Muscle layer of duodenum (tissue), 2 donors: Measurements from ENCODE around the gene ALG1.
"Not testable (repeated sequence)": the region's sequence is repeated elsewhere in the genome, so short reads cannot be mapped to it uniquely, and the experiment has no call there.

Source experiments
- H3K27ac ChIP-seq: one replicate; pipeline ENCODE4 v1.7.0; 2013; ENCODE audit warnings: mild to moderate bottlenecking, low read length
- H3K27me3 ChIP-seq: one replicate; pipeline ENCODE4 v1.7.0; 2013; ENCODE audit warnings: low read depth, mild to moderate bottlenecking, control low read depth, low read length
- H3K36me3 ChIP-seq, 2 donors: one replicate each; pipeline ENCODE4 v1.7.0; 2013; ENCODE audit warnings: low read length in 2 of 2, control low read depth in 1 of 2, mild to moderate bottlenecking in 1 of 2; ENCODE audit not compliant: insufficient read depth in 2 of 2, control insufficient read depth in 1 of 2
- H3K4me1 ChIP-seq, 2 donors: one replicate each; pipeline ENCODE4 v1.7.0; 2013; ENCODE audit warnings: low read length in 2 of 2, mild to moderate bottlenecking in 2 of 2, control low read depth in 1 of 2, moderate library complexity in 1 of 2; ENCODE audit not compliant: insufficient read depth in 2 of 2, control insufficient read depth in 1 of 2
- H3K4me3 ChIP-seq, 2 donors: one replicate each; pipeline ENCODE4 v1.7.0; 2013; ENCODE audit warnings: low read length in 2 of 2, low read depth in 1 of 2, mild to moderate bottlenecking in 1 of 2
- H3K9me3 ChIP-seq, 2 donors: one replicate each; pipeline ENCODE4 v1.7.0; 2013; ENCODE audit warnings: low read length in 2 of 2, control low read depth in 1 of 2, mild to moderate bottlenecking in 1 of 2; ENCODE audit not compliant: control insufficient read depth in 1 of 2
- donor health status: healthy.

The ALG1 gene

DNA sequence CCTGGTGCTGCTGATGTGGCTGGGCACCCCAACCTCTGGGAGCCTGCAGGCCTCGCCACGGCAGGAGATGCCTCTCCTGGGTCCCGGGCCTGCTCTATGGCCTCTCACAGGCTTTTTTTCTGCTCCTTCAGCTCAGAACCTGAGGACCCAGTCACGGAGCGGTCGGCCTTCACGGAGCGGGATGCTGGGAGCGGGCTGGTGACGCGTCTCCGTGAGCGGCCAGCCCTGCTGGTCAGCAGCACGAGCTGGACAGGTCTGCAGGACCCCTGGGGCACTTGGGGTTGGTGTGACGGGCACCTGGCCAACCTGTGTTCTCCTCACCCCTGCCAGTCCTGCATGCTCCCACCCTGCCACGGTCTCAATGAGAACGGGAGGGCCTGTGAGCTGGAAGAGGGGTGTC, 7.0 kb downstream of the ALG1 start:
- H3K36me3 ChIP-seq: peaks cover 9 to 36% of the 10 kb centered on the region in 2 donors
- no peak overlapping the region for H3K4me3 ChIP-seq

DNA sequence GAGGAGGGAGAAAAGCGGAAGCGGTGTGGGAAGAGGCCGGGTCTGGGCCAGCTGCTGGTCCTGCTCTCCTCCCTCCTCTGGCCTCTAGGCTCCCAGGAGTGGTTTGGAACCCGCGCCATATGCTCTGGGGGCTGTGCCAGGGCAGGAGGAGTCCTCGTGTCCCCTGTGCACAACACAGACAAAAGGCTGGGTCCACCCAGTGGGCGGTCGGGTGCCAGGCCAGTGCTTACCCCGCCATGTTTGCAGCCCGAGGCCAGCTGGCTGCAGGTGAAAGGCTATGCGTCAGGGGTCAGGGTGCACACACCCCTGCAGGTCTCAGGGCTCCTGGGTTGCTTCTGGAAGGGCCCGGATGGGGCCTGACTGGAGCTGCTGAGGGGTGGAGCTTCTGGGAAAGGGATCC, 8.8 kb downstream of the ALG1 start:
- H3K4me1 ChIP-seq, H3K9me3 ChIP-seq, H3K27ac ChIP-seq, H3K4me3 ChIP-seq, H3K27me3 ChIP-seq: not testable (repeated sequence)
- peaks cover 5 to 34% of the 10 kb centered on the region in 2 donors for H3K36me3 ChIP-seq

More for the DNA sequence above, 7.0 kb downstream of the ALG1 start:
- no peaks in the 10 kb centered on the region for H3K4me1 ChIP-seq
- H3K27me3 ChIP-seq: no peaks in the 10 kb centered on the region
- H3K27ac ChIP-seq: no peak overlapping the region
- H3K9me3 ChIP-seq: no peaks in the 10 kb centered on the region

DNA sequence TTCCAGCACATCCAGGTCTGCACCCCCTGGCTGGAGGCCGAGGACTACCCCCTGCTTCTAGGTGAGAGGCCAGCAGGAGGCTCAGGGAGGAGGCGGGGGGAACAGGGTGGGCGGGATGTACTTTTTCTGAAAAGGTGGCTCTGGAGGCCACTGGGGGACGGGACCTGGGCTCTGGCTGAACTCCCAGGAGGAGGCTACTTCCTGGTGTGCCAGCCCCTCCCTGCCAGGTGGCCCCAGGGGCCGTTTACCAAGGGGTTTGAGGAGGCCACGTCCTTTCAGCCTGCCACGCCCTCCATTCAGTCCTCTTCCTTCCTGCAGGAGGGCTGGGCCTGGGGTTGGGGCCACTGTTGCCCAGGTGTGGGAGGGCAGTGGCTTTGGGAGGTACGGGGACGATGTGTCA, 9.4 kb downstream of the ALG1 start:
- H3K4me3 ChIP-seq, H3K9me3 ChIP-seq, H3K27me3 ChIP-seq, H3K4me1 ChIP-seq, H3K27ac ChIP-seq: not testable (repeated sequence)
- peaks cover 0 to 28% of the 10 kb centered on the region in 2 donors for H3K36me3 ChIP-seq

DNA sequence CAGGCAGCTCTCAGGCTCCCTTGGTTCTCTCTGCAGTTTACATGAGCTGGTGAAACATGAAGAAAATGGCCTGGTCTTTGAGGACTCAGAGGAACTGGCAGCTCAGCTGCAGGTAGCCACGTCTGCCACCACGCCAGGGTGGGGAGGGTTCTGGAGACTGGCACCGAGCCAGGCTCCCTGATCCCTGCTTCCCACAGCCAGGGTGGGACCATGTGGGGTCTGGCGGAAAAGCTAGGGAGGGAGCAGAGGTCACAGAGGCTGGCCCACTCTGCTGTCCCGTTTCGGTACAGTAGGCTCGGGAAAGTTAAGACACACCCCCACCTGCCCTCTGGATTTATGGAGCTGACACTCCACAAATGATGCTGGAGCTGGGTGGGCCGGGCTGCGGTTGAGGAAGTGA, 12.0 kb downstream of the ALG1 start:
- H3K9me3 ChIP-seq, H3K4me1 ChIP-seq, H3K27ac ChIP-seq, H3K4me3 ChIP-seq, H3K27me3 ChIP-seq: not testable (repeated sequence)
- H3K36me3 ChIP-seq: peaks cover 0 to 20% of the 10 kb centered on the region in 2 donors

DNA sequence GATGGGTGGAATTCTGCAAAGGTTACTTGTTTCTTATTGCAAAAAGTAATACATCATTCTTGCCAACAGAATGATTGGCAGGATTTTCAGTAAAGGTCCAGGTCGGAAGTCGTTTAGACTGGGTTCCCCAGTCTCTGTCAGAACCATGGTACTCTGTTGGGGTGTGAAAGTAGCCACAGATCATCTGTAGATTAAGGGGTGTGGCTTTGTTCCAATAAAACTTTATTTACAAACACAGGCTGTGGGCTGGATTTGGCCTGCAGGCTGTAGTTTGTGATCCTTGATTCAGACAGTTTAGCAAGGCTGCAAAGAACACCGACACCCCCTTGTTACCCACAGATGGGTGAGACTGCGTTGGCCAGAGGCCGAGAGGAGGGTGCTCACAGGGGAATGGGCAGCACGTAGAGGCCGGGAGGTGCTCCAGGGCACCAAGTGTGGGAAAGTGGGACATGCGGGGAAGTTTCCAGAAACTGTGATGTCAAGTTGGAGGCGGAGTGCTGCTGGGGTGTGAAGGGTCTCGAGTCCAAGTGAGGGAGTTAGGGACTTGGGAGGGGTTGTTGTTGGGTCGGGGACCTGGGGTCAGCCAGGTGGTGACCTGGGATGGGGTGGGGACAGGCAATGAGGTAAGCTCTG, 12.6 kb downstream of the ALG1 start:
- not testable (repeated sequence) for H3K4me1 ChIP-seq, H3K27me3 ChIP-seq, H3K9me3 ChIP-seq, H3K4me3 ChIP-seq, H3K27ac ChIP-seq
- H3K36me3 ChIP-seq: peaks cover 0 to 25% of the 10 kb centered on the region in 2 donors

DNA sequence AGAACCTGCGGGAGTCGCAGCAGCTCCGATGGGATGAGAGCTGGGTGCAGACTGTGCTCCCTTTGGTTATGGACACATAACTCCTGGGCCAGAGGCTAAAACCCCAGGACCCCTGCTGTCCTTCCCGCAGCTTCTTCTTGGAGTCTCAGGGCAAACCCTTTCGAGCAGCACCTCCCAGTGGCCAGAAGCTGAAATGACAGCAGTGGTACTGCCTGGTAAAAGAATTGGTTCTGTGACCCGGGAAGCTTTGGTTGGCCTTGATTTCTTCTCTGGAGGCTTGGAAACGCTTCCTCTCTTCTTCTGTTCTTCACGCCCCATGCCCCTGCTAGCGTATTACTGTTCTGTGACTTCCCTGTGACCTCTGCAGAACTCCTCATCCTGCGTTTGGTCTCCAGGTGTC, 13.2 kb downstream of the ALG1 start:
- H3K9me3 ChIP-seq, H3K27me3 ChIP-seq, H3K4me1 ChIP-seq, H3K4me3 ChIP-seq, H3K27ac ChIP-seq: not testable (repeated sequence)
- H3K36me3 ChIP-seq: peaks cover 0 to 30% of the 10 kb centered on the region in 2 donors

DNA sequence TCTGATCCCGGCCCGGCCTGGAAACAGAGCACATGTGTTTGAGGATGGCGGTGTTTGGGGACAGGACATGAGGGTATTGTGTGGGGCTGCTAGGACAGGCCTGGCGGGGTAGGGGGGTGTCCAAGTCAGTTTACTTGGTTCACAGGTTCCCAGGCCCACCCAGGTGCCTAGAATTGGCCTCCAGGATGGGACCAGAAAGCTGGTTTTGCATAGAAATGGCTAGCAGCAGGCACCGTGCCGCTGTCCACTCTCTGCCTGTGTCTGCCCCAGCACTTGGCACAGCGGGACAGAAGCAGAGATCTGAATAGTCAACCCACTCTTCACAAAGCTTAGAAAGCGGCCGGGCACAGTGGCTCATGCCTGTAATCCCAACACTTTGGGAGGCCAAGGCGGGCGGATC, 14.1 kb downstream of the ALG1 start:
- not testable (repeated sequence) for H3K27ac ChIP-seq, H3K4me3 ChIP-seq, H3K4me1 ChIP-seq, H3K27me3 ChIP-seq, H3K9me3 ChIP-seq
- H3K36me3 ChIP-seq: peaks cover 0 to 38% of the 10 kb centered on the region in 2 donors

DNA sequence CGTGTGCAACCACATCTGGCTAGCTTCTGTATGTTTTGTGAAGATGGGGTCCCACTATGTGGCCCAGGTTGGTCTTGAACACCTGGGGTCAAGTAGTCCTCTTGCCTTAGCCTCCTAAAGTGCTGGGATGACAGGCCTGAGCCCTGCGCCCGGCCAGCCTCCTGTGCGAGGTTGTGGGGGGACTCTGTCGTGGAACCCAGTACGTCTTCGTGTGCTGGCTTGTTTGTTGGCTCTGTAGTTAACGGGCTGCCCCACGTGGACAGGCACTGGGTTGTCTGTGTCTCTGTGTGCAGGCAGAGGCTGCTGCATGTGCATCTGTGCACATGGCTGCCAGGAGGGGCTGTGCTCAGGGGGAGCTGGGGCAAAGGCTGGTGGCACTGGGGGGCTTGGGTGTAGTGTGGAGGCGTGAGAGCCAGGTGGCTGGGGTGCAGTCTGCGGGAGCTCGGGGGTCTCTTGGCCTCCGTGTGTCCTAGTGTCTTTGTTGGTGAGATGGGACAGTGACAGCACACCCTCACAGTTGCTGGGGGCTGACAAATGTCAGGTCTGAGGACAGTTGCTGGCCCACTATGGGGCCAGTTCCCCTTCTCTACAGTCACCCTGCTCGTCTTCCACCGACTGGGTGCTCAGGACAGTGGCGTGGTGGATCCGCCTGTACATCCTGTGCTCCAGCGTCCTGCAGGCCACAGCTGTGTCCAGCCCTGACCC, 16.6 kb downstream of the ALG1 start:
- not testable (repeated sequence) for H3K27me3 ChIP-seq, H3K4me1 ChIP-seq, H3K27ac ChIP-seq, H3K9me3 ChIP-seq, H3K4me3 ChIP-seq
- H3K36me3 ChIP-seq: peaks cover 0 to 28% of the 10 kb centered on the region in 2 donors

DNA sequence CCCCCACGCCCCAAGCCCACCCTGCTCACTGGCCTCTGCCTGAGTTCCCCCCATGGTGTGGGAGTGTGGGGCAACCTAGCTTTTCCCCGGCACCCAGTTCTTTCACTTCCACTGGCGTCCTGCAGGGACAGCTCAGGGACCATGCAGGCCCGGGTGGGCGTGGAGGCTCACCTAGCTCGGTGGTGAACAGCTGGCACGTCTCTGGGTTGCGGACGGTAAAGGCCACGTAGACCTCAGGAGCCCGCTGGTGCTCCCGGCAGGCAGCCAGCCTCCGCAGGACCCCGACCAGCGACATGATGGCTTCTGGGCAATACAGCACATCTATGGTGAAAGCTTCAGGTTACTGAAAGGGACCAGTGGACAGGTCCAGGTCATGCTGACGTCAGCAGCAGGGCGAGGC, 17.3 kb downstream of the ALG1 start:
- H3K27me3 ChIP-seq, H3K4me3 ChIP-seq, H3K27ac ChIP-seq, H3K4me1 ChIP-seq, H3K9me3 ChIP-seq: not testable (repeated sequence)
- peaks cover 0 to 28% of the 10 kb centered on the region in 2 donors for H3K36me3 ChIP-seq

DNA sequence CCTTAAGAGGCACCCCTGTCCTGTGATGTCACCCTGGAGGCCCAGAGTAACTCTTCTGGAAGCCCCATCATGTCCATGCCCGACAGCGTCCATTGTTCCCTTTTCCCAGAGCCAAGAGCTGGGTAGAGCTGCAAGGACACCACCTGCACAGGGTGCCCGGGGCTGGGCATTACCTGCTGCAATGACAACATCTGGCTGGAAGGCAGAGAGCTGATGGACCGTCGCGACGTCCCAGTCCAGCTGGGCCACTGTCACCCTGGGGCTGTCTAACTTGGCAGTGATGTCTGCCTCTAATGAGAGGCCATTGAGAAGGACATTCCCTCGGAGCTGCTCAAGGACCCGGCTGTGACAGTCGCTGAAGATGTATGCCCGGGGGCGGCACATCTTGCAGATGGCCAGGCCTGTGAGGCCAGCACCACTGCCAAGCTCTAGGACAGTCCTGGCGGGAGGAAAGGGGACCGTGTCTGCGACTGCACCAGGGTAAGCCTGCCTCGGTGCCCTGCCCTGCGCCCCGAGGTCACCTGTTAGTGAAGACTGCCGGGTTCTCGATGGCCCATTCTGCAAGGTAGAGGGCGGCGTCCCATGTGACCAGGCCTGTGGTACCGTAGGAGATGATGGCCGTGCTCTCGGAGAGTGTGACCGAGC, 18.4 kb downstream of the ALG1 start:
- H3K36me3 ChIP-seq: peaks cover 0 to 24% of the 10 kb centered on the region in 2 donors
- not testable (repeated sequence) for H3K9me3 ChIP-seq, H3K4me3 ChIP-seq, H3K27me3 ChIP-seq, H3K27ac ChIP-seq, H3K4me1 ChIP-seq

DNA sequence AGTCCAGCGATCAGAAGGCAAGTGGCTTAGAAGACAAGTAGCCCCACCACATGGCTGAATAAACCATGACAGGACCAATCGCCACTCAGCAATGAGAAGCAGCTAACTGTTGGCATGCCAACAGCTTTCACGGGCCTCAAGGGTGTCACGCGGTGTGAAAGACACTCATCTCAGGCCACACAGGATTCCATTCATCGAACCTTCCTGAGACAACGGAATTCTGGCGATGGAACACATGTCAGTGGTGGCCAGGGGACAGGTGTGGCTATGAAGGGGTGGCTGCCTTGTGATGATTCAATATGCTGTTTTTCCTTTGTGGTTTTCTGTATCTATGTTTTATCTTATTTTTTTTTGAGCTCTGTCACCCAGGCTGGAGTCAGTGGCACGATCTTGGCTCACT, 18.9 kb downstream of the ALG1 start:
- not testable (repeated sequence) for H3K27me3 ChIP-seq, H3K9me3 ChIP-seq, H3K4me3 ChIP-seq, H3K27ac ChIP-seq, H3K4me1 ChIP-seq
- H3K36me3 ChIP-seq: peaks cover 0 to 23% of the 10 kb centered on the region in 2 donors
